ENCODE measurements around the gene TET3. TPM values are rescaled to one million over a fixed set of nuclear protein-coding genes. Genes with fewer than 3 reads are reported as not detected.

TET3 gene
- total RNA-seq, 1 experiment from 2014 or later = 6.1 TPM

GRCh38 chr2:74009577-74009976 lies 24.9 kb downstream of the TET3 start:
- BruUV-seq (replicated peaks) = no TSS peak
- Histone ChIP-seq H3K9ac (ENCODE audit: low read length) (no peak overlapping the region), H2AFZ (ENCODE audit: low read length) (no peak overlapping the region), H3F3A (ENCODE audit: low read length, unreplicated experiment) (no peaks in the 10 kb centered on the region), H3K4me2 (ENCODE audit: low read length) (peak overlapping the region; percentile 56), H3K9me2 (replicated peaks; ENCODE audit: low read length) (no peaks in the 10 kb centered on the region), H3K4me3 (ENCODE audit: low read length) (no peak overlapping the region), H3K27ac (ENCODE audit: low read length) (peak overlapping the region; percentile 30), H3K27me3 (ENCODE audit: low read length) (no peaks in the 10 kb centered on the region), H3K4me1 (ENCODE audit: insufficient read depth, low read length) (peaks cover 15% of the 10 kb centered on the region), H4K20me1 (ENCODE audit: low read length) (peaks cover 7% of the 10 kb centered on the region; the same call in 1 of the 2 replicates), H3K9me3 (ENCODE audit: low read length) (no peaks in the 10 kb centered on the region), H3K79me2 (ENCODE audit: low read length) (peaks cover 77% of the 10 kb centered on the region), H3K36me3 (ENCODE audit: low read depth, low read length) (no peaks in the 10 kb centered on the region)
- ChIA-PET CTCF (no interaction called here), POLR2A (ENCODE audit: unreplicated experiment) (no interaction called here)
- DNase-seq = no peak
- no peak for TF ChIP-seq CTCF (conservative IDR thresholded peaks at IDR 0.05; ENCODE audit: low read depth, low read length)
- TF ChIP-seq EZH2phosphoT487 (IDR thresholded peaks at IDR 0.05; ENCODE audit: borderline replicate concordance, low read length) = no peak
- no peak for TF ChIP-seq EZH2 (IDR thresholded peaks at IDR 0.05; ENCODE audit: low read length, unreplicated experiment)
- no peak for ATAC-seq
- intact Hi-C loops (cut with micrococcal nuclease) = no loop called here

GRCh38 chr2:74010087-74010541 lies 25.4 kb downstream of the TET3 start:
- intact Hi-C loops (cut with micrococcal nuclease) = no loop called here
- H3K9ac ChIP-seq (ENCODE audit: low read length) = no peak overlapping the region
- DNase-seq = peak; percentile 83

More at GRCh38 chr2:74010087-74010541, 25.4 kb downstream of the TET3 start:
- Histone ChIP-seq H3K27me3 (ENCODE audit: low read length) (no peaks in the 10 kb centered on the region), H3K9me2 (replicated peaks; ENCODE audit: low read length) (no peaks in the 10 kb centered on the region), H3K4me2 (ENCODE audit: low read length) (peak overlapping the region; percentile 56), H2AFZ (ENCODE audit: low read length) (no peak overlapping the region), H3F3A (ENCODE audit: low read length, unreplicated experiment) (no peaks in the 10 kb centered on the region), H3K36me3 (ENCODE audit: low read depth, low read length) (no peaks in the 10 kb centered on the region), H3K9me3 (ENCODE audit: low read length) (no peaks in the 10 kb centered on the region), H3K79me2 (ENCODE audit: low read length) (peaks cover 77% of the 10 kb centered on the region), H4K20me1 (ENCODE audit: low read length) (peaks cover 7% of the 10 kb centered on the region; the same call in 1 of the 2 replicates), H3K4me3 (ENCODE audit: low read length) (0 out of 2 replicates have a peak overlapping the region, but pooled peaks have one; percentile 11), H3K4me1 (ENCODE audit: insufficient read depth, low read length) (peaks cover 15% of the 10 kb centered on the region), H3K27ac (ENCODE audit: low read length) (peak overlapping the region; percentile 30)
- BruUV-seq (replicated peaks) = no TSS peak
- ChIA-PET CTCF (no interaction called here), POLR2A (ENCODE audit: unreplicated experiment) (no interaction called here)
- TF ChIP-seq EZH2phosphoT487 (IDR thresholded peaks at IDR 0.05; ENCODE audit: borderline replicate concordance, low read length) = no peak
- TF ChIP-seq CTCF (conservative IDR thresholded peaks at IDR 0.05; ENCODE audit: low read depth, low read length) = no peak
- TF ChIP-seq EZH2 (IDR thresholded peaks at IDR 0.05; ENCODE audit: low read length, unreplicated experiment) = no peak
- no peak; the same call in 1 of the 2 replicates for ATAC-seq
